GM18867 (cell line): ENCODE results near the gene NF1.
"Not testable (repeated sequence)": the region's sequence is repeated elsewhere in the genome, so short reads cannot be mapped to it uniquely, and the experiment has no call there.

Experiments used
- ATAC-seq: cut with Tn5 transposase; IDR thresholded peaks from one replicate; pipeline ENCODE4 v1.9.1; 2021; ENCODE audit warnings: mild to moderate bottlenecking, moderate library complexity; ENCODE audit not compliant: unreplicated experiment

NF1 gene

GRCh38 chr17:31320241-31320640 is 225.5 kb downstream of the NF1 start:
- ATAC-seq, result no peak

DNA sequence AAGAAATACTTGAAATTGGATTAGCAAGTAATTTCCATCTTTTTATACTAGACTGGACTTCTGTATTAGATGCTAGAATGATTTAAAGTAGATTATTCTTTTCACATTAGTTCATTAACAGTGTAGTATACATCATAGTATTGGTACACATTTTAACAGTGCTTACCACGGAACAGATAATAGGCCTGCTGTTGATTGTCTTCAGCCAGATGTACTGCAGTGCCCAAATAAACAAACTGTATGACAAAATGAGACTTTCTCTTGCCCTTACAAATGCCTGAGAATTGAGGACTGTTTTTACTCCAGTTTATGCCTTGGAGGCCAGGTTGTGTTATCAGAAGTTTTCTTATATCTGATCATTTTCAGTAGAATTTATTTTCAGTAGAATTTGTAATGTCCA is 226.0 kb downstream of the NF1 start:
- ATAC-seq, result no peak

- peak; percentile 39 for ATAC-seq
Observed at GRCh38 chr17:31321481-31321880, 226.7 kb downstream of the NF1 start, which contains the start of gene EVI2A. EVI2A (minus strand) TSS chr17:31321622; CDS start chr17:31319013, 2,609 bp downstream.

- no peak for ATAC-seq
Observed at GRCh38 chr17:31321966-31322365, 227.2 kb downstream of the NF1 start.

GRCh38 chr17:31323551-31323950 is 228.8 kb downstream of the NF1 start:
- no peak for ATAC-seq

DNA sequence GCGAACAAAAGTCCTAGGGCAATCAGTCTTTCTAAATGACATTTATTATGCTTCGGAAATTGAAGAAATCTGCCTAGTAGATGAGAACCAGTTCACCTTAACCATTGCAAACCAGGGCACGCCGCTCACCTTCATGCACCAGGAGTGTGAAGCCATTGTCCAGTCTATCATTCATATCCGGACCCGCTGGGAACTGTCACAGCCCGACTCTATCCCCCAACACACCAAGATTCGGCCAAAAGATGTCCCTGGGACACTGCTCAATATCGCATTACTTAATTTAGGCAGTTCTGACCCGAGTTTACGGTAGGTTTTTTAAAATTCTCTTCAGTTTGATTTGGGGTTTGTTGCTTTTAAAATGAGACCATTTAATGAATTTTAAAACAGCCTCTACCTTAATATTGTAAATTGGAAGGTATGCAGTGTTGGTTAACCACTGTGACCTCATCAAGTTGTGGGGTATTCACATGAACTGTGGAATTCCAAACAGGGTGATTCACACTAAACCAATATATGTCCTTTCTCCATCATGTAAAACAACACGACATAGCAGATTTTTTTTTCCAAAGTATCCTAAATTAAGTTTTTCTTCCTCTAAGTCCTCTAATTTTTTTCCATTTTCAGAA is 232.9 kb downstream of the NF1 start:
- ATAC-seq, result no peak

GRCh38 chr17:31328160-31328535 is 233.4 kb downstream of the NF1 start:
- ATAC-seq, result no peak

GRCh38 chr17:31329221-31329620 is 234.4 kb downstream of the NF1 start:
- ATAC-seq, result no peak

DNA sequence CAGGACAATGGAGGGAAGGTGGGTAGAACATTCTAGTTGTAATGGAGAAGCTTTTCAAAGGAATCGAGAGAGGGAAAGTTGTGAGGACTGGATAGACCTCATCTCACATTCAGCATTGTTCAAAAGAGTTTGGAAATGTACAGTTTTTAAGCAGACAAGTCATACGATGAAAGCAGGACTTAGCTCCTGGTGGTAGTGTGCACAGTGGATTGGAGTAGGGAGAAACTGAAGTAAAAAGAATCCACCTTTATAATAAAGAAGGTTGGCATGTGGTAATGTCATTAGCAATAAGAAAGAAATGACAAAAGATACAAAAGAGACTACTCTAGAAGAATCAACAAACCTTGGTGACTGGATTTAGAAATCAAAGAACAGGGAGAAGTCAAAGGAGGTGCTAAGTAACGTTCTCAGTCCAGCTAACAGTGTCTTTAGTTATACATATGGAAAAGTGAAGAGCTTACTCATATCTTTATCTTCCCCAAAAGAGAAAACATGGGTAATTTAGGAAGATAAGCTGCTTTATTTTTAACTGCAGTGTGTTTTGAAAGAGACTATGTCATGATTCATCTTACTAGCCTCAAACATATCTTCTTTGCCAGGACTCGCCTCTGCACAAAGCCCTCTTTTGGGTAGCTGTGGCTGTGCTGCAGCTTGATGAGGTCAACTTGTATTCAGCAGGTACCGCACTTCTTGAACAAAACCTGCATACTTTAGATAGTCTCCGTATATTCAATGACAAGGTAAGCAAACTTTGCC is 245.3 kb downstream of the NF1 start:
- no peak for ATAC-seq

DNA sequence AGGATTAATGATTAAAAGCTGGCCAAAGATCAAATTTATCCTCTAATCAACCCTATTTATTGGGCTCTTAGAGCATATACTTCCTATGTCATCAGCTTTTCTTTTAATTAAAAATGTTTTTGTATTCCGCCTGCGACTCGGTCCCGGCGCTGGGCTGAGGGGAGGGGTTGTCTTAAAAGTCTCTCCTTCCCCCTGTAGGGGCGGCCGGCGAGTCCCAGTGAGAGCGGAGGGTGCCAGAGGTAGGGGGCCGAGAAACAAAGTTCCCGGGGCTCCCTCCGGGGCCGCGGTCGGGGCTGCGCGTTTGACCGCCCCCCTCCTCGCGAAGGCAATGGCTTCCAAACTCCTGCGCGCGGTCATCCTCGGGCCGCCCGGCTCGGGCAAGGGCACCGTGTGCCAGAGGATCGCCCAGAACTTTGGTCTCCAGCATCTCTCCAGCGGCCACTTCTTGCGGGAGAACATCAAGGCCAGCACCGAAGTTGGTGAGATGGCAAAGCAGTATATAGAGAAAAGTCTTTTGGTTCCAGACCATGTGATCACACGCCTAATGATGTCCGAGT is 250.5 kb downstream of the NF1 start:
- ATAC-seq, result not testable (repeated sequence)

DNA sequence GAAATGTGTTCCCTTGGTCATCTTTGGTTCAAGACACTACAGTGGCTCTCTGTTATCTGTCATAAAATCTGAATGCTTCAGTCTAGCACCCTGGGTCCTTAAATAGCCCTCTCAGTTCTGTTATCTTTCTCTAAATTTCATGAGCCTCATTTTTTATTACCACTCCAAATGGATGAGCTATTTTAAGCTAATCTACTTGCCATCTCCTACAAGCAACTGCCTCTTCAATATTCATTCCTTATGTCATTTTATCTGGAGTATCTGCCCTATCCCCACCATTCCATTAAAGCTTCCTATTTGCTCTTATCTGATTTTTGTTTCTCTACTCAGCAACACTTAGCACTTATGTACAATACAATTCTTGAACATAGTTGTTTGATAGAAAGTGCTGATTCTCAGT is 254.7 kb downstream of the NF1 start:
- ATAC-seq, result no peak

GRCh38 chr17:31355935-31356334 is 261.2 kb downstream of the NF1 start:
- ATAC-seq, result no peak

- no peak for ATAC-seq
Observed at GRCh38 chr17:31357091-31357490, 262.3 kb downstream of the NF1 start.

DNA sequence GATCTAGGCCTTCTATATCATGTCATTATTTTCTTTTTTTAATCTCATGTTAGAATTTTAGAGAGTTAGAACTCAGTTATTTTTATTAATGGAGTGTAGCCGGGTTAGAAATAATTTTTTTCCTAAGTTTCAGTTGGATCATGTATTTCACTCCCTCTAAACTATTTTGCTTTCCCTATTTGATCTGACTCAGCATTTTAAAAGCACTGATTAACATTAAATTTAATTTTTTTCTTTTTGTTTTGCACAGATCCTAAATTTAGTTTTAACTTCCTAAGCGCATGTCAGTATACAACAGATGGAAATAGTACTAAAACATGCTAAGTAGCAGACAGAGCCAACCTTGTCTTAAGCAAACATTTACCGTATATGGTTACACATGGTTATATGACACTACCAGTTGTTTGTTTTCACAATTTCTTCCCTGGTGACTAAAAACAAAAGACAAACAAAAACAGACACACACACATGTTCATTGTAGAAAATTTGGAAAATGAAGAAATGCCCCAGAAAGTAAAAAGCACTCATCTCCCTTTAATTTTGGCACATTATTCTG is 263.1 kb downstream of the NF1 start:
- ATAC-seq, result no peak

GRCh38 chr17:31364012-31364411 is 269.2 kb downstream of the NF1 start:
- ATAC-seq, result no peak

DNA sequence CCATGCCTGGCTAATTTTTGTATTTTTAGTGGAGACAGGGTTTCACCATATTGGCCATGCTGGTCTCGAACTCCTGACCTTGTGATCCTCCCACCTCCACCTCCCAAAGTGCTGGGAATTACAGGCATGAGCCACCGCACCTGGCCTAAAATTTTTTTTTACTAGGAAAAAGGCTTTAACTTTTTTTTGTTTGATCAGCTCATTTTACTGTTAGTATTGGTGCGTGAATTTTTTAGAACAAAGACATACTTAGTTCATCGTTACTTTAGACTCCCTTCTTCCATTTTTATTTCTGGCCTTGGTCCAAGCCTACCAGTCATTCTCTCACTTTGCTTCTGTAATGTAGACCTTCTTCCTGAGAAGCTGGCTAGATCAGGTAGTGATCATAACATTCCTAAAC is 271.3 kb downstream of the NF1 start:
- ATAC-seq, result no peak

- ATAC-seq, result no peak
Observed at GRCh38 chr17:31369266-31369665, 274.5 kb downstream of the NF1 start.

- no peak for ATAC-seq
Observed at GRCh38 chr17:31371511-31372097, 276.8 kb downstream of the NF1 start.

DNA sequence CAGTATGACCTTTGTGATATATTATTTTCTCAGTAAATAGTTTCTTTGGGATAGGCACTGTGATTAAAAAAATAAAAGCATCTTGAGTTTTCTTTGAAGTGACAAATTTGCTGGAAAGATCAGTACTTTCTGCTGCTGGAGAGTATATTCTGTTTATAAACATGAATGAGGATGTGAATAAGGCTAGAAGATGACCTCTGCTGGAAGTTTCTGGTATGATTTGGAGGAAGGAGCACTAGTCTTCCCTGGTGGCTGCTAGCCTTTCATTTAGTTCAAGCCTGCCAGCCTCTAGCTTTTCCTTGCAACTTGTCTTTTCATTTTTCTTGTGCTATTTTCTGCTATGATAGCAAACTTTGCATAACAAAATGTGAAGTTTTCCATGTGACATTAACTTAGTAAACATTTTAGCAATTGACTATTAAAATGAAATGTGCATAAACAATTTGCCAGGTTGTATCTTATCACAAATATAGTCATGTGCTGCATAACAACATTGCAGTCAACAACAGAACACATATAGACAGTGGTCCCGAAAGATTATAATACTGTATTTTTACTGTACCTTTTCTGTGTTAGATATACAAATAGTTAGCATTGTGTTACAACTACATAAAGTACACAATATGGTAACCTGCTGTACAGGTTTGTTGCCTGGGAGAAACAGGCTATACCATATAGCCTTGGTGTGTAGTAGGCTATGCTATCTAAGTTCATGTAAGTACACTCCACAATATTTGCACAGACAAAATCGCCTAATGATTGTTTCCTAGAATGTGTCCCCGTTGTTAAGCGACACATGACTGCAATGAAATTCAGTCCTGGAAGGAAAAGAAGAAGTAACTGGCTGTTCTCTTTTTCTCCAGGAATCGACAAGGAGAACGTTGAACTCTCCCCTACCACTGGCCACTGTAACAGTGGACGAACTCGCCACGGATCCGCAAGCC is 278.6 kb downstream of the NF1 start:
- ATAC-seq, result peak; percentile 44

- ATAC-seq, result no peak
Observed at GRCh38 chr17:31374094-31374447, 279.3 kb downstream of the NF1 start.

GRCh38 chr17:31374503-31374902 is 279.7 kb downstream of the NF1 start:
- ATAC-seq, result no peak
